GM23338 (cell line): Measurements from ENCODE around the gene LRIT1. TPM values are rescaled to one million over a fixed set of nuclear protein-coding genes. Genes with fewer than 3 reads are reported as not detected.

Experiments used
- ATAC-seq: fragments of 200-7000 bp; cut with Tn5 transposase; 3 replicates; pipeline ENCODE4 v1.9.1; 2020
- DNase-seq: peaks from one replicate; pipeline ENCODE4 v3.0.0-alpha.2; 2015; ENCODE audit warnings: low spot score
- H2AFZ ChIP-seq: fragments of 200-600 bp; sonication (generic); 2 replicates; pipeline ENCODE4 v1.8.0; 2016; ENCODE audit warnings: antibody characterized with exemption, mild to moderate bottlenecking, moderate library complexity
- H3F3A ChIP-seq: fragments of 200-600 bp; sonication (generic); replicated peaks from 2 replicates; pipeline ENCODE4 v1.8.0; 2017; ENCODE audit warnings: antibody characterized with exemption, mixed run types, low read depth
- H3K27ac ChIP-seq: fragments of 200-600 bp; sonication (generic); 2 replicates; pipeline ENCODE4 v1.6.1; 2016; ENCODE audit warnings: low read depth
- H3K27me3 ChIP-seq: fragments of 200-600 bp; sonication (generic); 2 replicates; pipeline ENCODE4 v1.8.0; 2016; ENCODE audit warnings: mild to moderate bottlenecking, mixed run types, moderate library complexity; ENCODE audit not compliant: insufficient read depth
- H3K36me3 ChIP-seq: fragments of 200-600 bp; sonication (generic); 2 replicates; pipeline ENCODE4 v1.8.0; 2016; ENCODE audit warnings: mild to moderate bottlenecking; ENCODE audit not compliant: insufficient read depth
- H3K4me1 ChIP-seq: fragments of 200-600 bp; sonication (generic); 2 replicates; pipeline ENCODE4 v1.8.0; 2016; ENCODE audit warnings: mild to moderate bottlenecking, moderate library complexity; ENCODE audit not compliant: insufficient read depth
- H3K4me2 ChIP-seq: fragments of 200-600 bp; sonication (generic); 2 replicates; pipeline ENCODE4 v1.7.1; 2017; ENCODE audit warnings: mixed run types
- H3K4me3 ChIP-seq: fragments of 200-600 bp; sonication (generic); 2 replicates; pipeline ENCODE4 v1.6.1; 2016; ENCODE audit warnings: mixed run types
- H3K79me2 ChIP-seq: fragments of 200-600 bp; sonication (generic); replicated peaks from 2 replicates; pipeline ENCODE4 v1.8.0; 2017; ENCODE audit warnings: mild to moderate bottlenecking; ENCODE audit not compliant: insufficient read depth
- H3K9me2 ChIP-seq: fragments of 200-600 bp; sonication (generic); 2 replicates; pipeline ENCODE4 v1.8.0; 2017; ENCODE audit not compliant: insufficient read depth
- H4K20me1 ChIP-seq: fragments of 200-600 bp; sonication (generic); replicated peaks from 2 replicates; pipeline ENCODE4 v1.8.0; 2017; ENCODE audit warnings: mild to moderate bottlenecking; ENCODE audit not compliant: insufficient read depth
- H3K27ac Mint-ChIP-seq: 2 replicates; pipeline ENCODE4 v1.8.0; 2020; ENCODE audit warnings: inconsistent platforms, mild to moderate bottlenecking, moderate library complexity, mixed read lengths
- H3K27me3 Mint-ChIP-seq: 3 replicates; pipeline ENCODE4 v1.8.0; 2022; ENCODE audit warnings: low read depth, mild to moderate bottlenecking, moderate library complexity, mixed read lengths, inconsistent platforms; ENCODE audit not compliant: insufficient read depth, poor library complexity
- H3K36me3 Mint-ChIP-seq: 3 replicates; pipeline ENCODE4 v1.8.0; 2021; ENCODE audit warnings: low read depth, mild to moderate bottlenecking, inconsistent platforms, moderate library complexity, mixed read lengths
- H3K4me1 Mint-ChIP-seq: 3 replicates; pipeline ENCODE4 v1.8.0; 2020; ENCODE audit warnings: mild to moderate bottlenecking, inconsistent platforms, mixed read lengths
- H3K4me3 Mint-ChIP-seq: 3 replicates; pipeline ENCODE4 v1.8.0; 2021; ENCODE audit warnings: moderate library complexity, mild to moderate bottlenecking, inconsistent platforms, mixed read lengths
- H3K9me3 Mint-ChIP-seq: 3 replicates; pipeline ENCODE4 v1.8.0; 2020; ENCODE audit warnings: moderate library complexity, mild to moderate bottlenecking, inconsistent platforms, mixed read lengths
- CREB1 ChIP-seq: fragments of 250-450 bp; sonication (Bioruptor Pico); IDR thresholded peaks from 2 replicates; pipeline ENCODE4 v1.5.0; 2020; ENCODE audit warnings: low read depth, mild to moderate bottlenecking, moderate library complexity
- ETS1 ChIP-seq: IDR thresholded peaks from 2 replicates; pipeline ENCODE4 v1.6.1; 2016; ENCODE audit warnings: antibody characterized with exemption
- EZH2 ChIP-seq: fragments of 200-600 bp; sonication (generic); IDR thresholded peaks from one replicate; pipeline ENCODE4 v1.8.0; 2017; ENCODE audit warnings: antibody characterized with exemption, mild to moderate bottlenecking, low read depth; ENCODE audit not compliant: unreplicated experiment
- EZH2phosphoT487 ChIP-seq: fragments of 200-600 bp; sonication (generic); IDR thresholded peaks from one replicate; pipeline ENCODE4 v1.8.1; 2018; ENCODE audit warnings: antibody characterized with exemption; ENCODE audit not compliant: unreplicated experiment
- JUNB ChIP-seq: IDR thresholded peaks from one replicate; pipeline ENCODE4 v1.6.1; 2016; ENCODE audit warnings: antibody characterized with exemption; ENCODE audit not compliant: unreplicated experiment
- NANOG ChIP-seq: IDR thresholded peaks from 2 replicates; pipeline ENCODE4 v1.6.1; 2016; ENCODE audit warnings: antibody characterized with exemption, borderline replicate concordance
- POLR2AphosphoS5 ChIP-seq: IDR thresholded peaks from 2 replicates; pipeline ENCODE4 v1.6.1; 2016; ENCODE audit warnings: antibody characterized with exemption, low read depth
- STAT1 ChIP-seq: IDR thresholded peaks from one replicate; pipeline ENCODE4 v1.6.1; 2016; ENCODE audit warnings: antibody characterized with exemption; ENCODE audit not compliant: unreplicated experiment
- ZNF114 ChIP-seq: fragments of 250-450 bp; sonication (Bioruptor Pico); IDR thresholded peaks from 2 replicates; pipeline ENCODE4 v1.5.0; 2020; ENCODE audit warnings: mild to moderate bottlenecking, moderate library complexity
- ZNF462 ChIP-seq: fragments of 250-450 bp; sonication (Bioruptor Pico); IDR thresholded peaks from 2 replicates; pipeline ENCODE4 v1.5.0; 2020; ENCODE audit warnings: mild to moderate bottlenecking, moderate library complexity
- polyA plus RNA-seq: library from polyadenylated mRNA; unstranded; fragments of >200 nt; fragmentation: Nextera tagmentation; extraction: Ambion mirVana; gene quantifications from 2 replicates; pipeline ENCODE4 v1.2.1, GENCODE V29; 2016
- total RNA-seq: library from RNA; depleted of rRNA; stranded (reverse); fragments of >200 nt; shearing (Covaris generic); gene quantifications from 2 replicates; pipeline ENCODE4 v1.2.3, GENCODE V29; 2014

The LRIT1 gene
- total and polyA plus RNA-seq, 2 experiments from 2014 or later = 0.07 TPM; not detected in 1

GRCh38 chr10:84190621-84191020, 50.7 kb downstream of the LRIT1 start (continued):
- TF ChIP-seq ZNF462 (no peak), ETS1 (no peak), STAT1 (no peak), EZH2phosphoT487 (no peak)

GRCh38 chr10:84188815-84189214, 52.5 kb downstream of the LRIT1 start:
- no peak overlapping the region for H3K27ac Mint-ChIP-seq
- H3K36me3 Mint-ChIP-seq = no peaks in the 10 kb centered on the region
- TF ChIP-seq ZNF114 (CRISPR knock-in tag) (no peak), ETS1 (no peak), EZH2phosphoT487 (no peak), EZH2 (no peak), POLR2AphosphoS5 (no peak), JUNB (no peak), CREB1 (no peak), NANOG (no peak)

More at GRCh38 chr10:84188815-84189214, 52.5 kb downstream of the LRIT1 start:
- H2AFZ ChIP-seq = no peak overlapping the region
- H3F3A ChIP-seq = no peaks in the 10 kb centered on the region
- ATAC-seq (no peak), DNase-seq (no peak)
- H3K79me2 ChIP-seq = no peaks in the 10 kb centered on the region
- no peak overlapping the region for H3K4me3 ChIP-seq
- no peaks in the 10 kb centered on the region for H3K9me2 ChIP-seq
- H3K27me3 ChIP-seq = peaks cover 14% of the 10 kb centered on the region
- no peak overlapping the region for H3K4me2 ChIP-seq
- H3K27ac ChIP-seq = no peak overlapping the region
- Mint-ChIP-seq H3K4me3 (no peak overlapping the region), H3K27me3 (peaks cover 11% of the 10 kb centered on the region), H3K4me1 (no peaks in the 10 kb centered on the region), H3K9me3 (no peaks in the 10 kb centered on the region)
- H4K20me1 ChIP-seq = no peaks in the 10 kb centered on the region
- no peaks in the 10 kb centered on the region for H3K36me3 ChIP-seq
- H3K4me1 ChIP-seq = no peaks in the 10 kb centered on the region
